Activated B cell treated with CpG ODN at 0.5 μM for 24 hours (primary cell): ENCODE data around the gene NDUFC2. TPM values are rescaled to one million over a fixed set of nuclear protein-coding genes. Genes with fewer than 3 reads are reported as not detected.
"Not testable (repeated sequence)": the region's sequence is repeated elsewhere in the genome, so short reads cannot be mapped to it uniquely, and the experiment has no call there.

ENCODE experiments used
- ATAC-seq: fragments of 200-7000 bp; cut with Tn5 transposase; one replicate; pipeline ENCODE4 v1.10.0; 2021; ENCODE audit warnings: low read depth, mild to moderate bottlenecking, moderate library complexity
- CTCF ChIA-PET: fragments of 350-600 bp; sonication (Branson Sonifier 250); formaldehyde crosslinking; loops from one replicate; lab custom pipeline; 2021; ENCODE audit warnings: antibody characterized with exemption; lab: Charles Lee
- POLR2A ChIA-PET: fragments of 350-600 bp; sonication (Branson Sonifier 250); formaldehyde crosslinking; loops from one replicate; lab custom pipeline; 2021; ENCODE audit warnings: antibody characterized with exemption; lab: Charles Lee
- DNase-seq: peaks from one replicate; pipeline ENCODE4 v3.0.0; 2022
- H3K27ac Mint-ChIP-seq: one replicate; pipeline ENCODE4 v1.8.0; 2020; ENCODE audit warnings: mixed read lengths
- H3K27me3 Mint-ChIP-seq: one replicate; pipeline ENCODE4 v1.8.0; 2021; ENCODE audit warnings: mixed read lengths
- H3K36me3 Mint-ChIP-seq: one replicate; pipeline ENCODE4 v1.8.0; 2021; ENCODE audit warnings: low read depth, mixed read lengths
- H3K4me1 Mint-ChIP-seq: one replicate; pipeline ENCODE4 v1.8.0; 2021; ENCODE audit warnings: mixed read lengths
- H3K4me3 Mint-ChIP-seq: one replicate; pipeline ENCODE4 v1.8.0; 2020; ENCODE audit warnings: mild to moderate bottlenecking, mixed read lengths
- H3K9me3 Mint-ChIP-seq: one replicate; pipeline ENCODE4 v1.8.0; 2020; ENCODE audit warnings: mixed read lengths
- intact Hi-C: fragments of 100-400 bp; cut with micrococcal nuclease; formaldehyde crosslinking; loops from one replicate; pipeline ENCODE4 v1.15.1; 2024
- total RNA-seq: library from RNA; stranded (reverse); gene quantifications from 2 replicates; pipeline ENCODE4 v1.2.3, GENCODE V29; 2022
- TF ChIP-seq, protein P1 (sequence below): fragments of 200-600 bp; IDR thresholded peaks from one replicate; pipeline ENCODE4 v1.8.0; 2022; ENCODE audit warnings: antibody characterized with exemption, mild to moderate bottlenecking

NDUFC2 gene
- total RNA-seq, 1 donor from 2014 or later = 88.4 TPM

GRCh38 chr11:78099666-78100065 is 20.0 kb upstream of the NDUFC2 start:
- ATAC-seq = no peak

DNA sequence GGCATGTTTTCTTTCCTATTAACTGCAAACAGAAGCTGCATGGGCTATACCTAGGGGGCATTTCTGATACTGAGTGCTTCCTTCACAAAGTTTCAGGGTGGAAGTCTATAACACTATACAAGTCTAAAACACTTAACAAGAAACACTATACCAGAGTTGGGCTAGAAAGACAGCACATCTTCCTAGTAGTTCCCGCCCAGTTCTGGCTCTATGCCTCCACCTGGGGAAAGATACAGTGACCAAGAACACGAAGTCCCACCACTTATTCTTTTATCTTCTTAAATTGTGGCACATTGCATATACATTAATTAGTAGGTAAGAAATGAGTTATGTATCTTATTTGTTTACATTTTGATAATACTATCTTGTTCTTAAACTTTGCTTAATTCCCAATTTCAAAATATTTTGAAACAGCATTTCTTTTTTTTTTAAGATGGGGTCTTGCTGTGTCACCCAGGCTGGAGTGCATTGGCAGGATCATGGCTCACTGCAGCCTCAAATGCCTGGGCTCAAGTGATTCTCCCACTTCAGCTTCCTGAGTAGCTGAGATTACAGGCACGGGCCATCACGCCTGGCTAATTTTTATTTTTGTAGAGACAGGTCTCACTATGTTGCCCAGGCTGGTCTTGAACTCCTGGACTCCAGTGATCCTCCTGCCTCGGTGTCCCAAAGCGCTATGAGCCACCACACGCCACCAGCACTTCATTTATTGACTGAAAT is 18.2 kb upstream of the NDUFC2 start:
- no peak for DNase-seq
- Mint-ChIP-seq H3K36me3 (peaks cover 58% of the 10 kb centered on the region), H3K9me3 (no peaks in the 10 kb centered on the region), H3K27me3 (no peaks in the 10 kb centered on the region), H3K4me1 (no peaks in the 10 kb centered on the region), H3K27ac (no peak overlapping the region), H3K4me3 (no peak overlapping the region)
- intact Hi-C loops = no loop called here
- TF ChIP-seq, protein P1, sequence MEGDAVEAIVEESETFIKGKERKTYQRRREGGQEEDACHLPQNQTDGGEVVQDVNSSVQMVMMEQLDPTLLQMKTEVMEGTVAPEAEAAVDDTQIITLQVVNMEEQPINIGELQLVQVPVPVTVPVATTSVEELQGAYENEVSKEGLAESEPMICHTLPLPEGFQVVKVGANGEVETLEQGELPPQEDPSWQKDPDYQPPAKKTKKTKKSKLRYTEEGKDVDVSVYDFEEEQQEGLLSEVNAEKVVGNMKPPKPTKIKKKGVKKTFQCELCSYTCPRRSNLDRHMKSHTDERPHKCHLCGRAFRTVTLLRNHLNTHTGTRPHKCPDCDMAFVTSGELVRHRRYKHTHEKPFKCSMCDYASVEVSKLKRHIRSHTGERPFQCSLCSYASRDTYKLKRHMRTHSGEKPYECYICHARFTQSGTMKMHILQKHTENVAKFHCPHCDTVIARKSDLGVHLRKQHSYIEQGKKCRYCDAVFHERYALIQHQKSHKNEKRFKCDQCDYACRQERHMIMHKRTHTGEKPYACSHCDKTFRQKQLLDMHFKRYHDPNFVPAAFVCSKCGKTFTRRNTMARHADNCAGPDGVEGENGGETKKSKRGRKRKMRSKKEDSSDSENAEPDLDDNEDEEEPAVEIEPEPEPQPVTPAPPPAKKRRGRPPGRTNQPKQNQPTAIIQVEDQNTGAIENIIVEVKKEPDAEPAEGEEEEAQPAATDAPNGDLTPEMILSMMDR = no peak
- ATAC-seq = no peak
- ChIA-PET POLR2A (no interaction called here), CTCF (no interaction called here)

More at GRCh38 chr11:78099666-78100065, 20.0 kb upstream of the NDUFC2 start:
- no peaks in the 10 kb centered on the region for H3K4me1 Mint-ChIP-seq
- no peaks in the 10 kb centered on the region for H3K27me3 Mint-ChIP-seq
- H3K9me3 Mint-ChIP-seq = no peaks in the 10 kb centered on the region
- CTCF ChIA-PET = no interaction called here
- H3K27ac Mint-ChIP-seq = no peak overlapping the region
- TF ChIP-seq, protein P1 = no peak
- peaks cover 62% of the 10 kb centered on the region for H3K36me3 Mint-ChIP-seq
- POLR2A ChIA-PET = no interaction called here
- intact Hi-C loops = no loop called here
- no peak for DNase-seq
- no peak overlapping the region for H3K4me3 Mint-ChIP-seq

GRCh38 chr11:78094250-78094649 is 14.6 kb upstream of the NDUFC2 start:
- H3K36me3 Mint-ChIP-seq = peaks cover 34% of the 10 kb centered on the region
- POLR2A ChIA-PET = no interaction called here
- TF ChIP-seq, protein P1 = no peak
- ATAC-seq = no peak
- no peak overlapping the region for H3K27ac Mint-ChIP-seq
- intact Hi-C loops = no loop called here
- H3K4me1 Mint-ChIP-seq = no peaks in the 10 kb centered on the region
- H3K4me3 Mint-ChIP-seq = no peak overlapping the region
- CTCF ChIA-PET = no interaction called here
- H3K9me3 Mint-ChIP-seq = no peaks in the 10 kb centered on the region
- no peak for DNase-seq
- H3K27me3 Mint-ChIP-seq = no peaks in the 10 kb centered on the region

DNA sequence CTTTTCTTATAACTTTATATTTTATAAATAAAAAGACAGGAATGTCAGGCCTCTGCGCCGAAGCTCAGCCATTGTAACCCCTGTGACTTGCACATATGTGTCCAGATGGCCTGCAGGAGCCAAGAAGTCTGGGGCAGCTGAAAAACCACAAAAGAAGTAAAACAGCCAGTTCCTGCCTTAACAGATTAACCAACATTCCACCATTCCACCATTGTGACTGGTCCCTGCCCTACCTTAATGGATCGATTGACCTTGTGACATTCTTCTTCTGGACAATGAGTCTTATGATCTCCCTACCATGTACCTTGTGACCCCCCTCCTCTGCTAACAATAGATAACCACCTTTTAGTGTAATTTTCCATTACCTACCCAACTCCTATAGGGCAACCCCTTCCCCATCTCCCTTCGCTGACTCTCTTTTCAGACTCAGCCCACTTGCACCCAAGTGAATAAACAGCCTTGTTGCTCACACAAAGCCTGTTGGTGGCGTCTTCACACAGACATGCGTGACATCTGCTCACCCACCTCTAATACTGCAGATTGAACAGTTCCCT is 6.9 kb upstream of the NDUFC2 start:
- CTCF ChIA-PET, H3K9me3 Mint-ChIP-seq, H3K36me3 Mint-ChIP-seq, H3K4me3 Mint-ChIP-seq, H3K27me3 Mint-ChIP-seq, H3K4me1 Mint-ChIP-seq, ATAC-seq, intact Hi-C loops, DNase-seq, H3K27ac Mint-ChIP-seq: not testable (repeated sequence)
- POLR2A ChIA-PET = interaction anchor here (0.6 kb wide), 1 partner anchor 44 kb away, joined by 3 read pairs; no protein-coding TSS in a partner anchor

DNA sequence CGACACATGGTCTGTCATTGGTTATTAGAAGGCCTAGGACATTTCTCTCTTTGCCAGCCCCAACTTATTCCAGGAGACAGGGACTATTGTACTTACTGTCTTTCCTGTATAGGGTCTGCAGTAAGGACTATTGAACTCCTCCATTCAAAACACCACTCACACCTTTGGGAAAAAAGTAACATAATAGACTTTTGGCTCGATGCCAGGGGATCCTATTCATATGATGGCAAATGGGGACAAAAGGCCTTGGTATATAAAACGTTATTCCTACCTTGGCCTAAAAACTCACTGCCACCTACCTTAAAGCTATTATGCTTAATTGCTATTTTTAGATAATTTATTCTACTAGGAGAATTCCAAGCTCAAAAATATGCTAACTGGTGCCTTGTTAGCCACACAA is 6.3 kb upstream of the NDUFC2 start:
- Mint-ChIP-seq H3K4me1 (peaks cover 6% of the 10 kb centered on the region), H3K4me3 (no peak overlapping the region), H3K36me3 (no peaks in the 10 kb centered on the region), H3K27ac (no peak overlapping the region), H3K9me3 (no peaks in the 10 kb centered on the region), H3K27me3 (no peaks in the 10 kb centered on the region)
- ChIA-PET POLR2A (no interaction called here), CTCF (no interaction called here)
- ATAC-seq (no peak), DNase-seq (no peak)
- intact Hi-C loops = no loop called here
- TF ChIP-seq, protein P1 = no peak

DNA sequence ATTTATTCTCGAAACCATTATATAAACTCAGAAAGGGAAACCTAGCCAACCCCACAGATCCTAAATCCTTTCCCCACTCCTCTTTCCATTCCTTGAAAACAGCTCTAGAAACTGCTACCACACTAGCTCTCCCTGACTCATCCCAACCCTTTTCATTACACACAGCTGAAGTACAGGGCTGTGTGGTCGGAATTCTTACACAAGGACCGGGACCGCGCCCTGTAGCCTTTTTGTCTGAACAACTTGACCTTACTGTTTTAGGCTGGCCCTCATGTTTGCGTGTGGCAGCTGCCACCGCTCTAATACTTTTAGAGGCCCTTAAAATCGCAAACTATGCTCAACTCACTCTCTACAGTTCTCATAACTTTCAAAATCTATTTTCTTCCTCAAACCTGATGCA is 4.8 kb upstream of the NDUFC2 start:
- intact Hi-C loops, DNase-seq, ATAC-seq, H3K4me3 Mint-ChIP-seq, H3K36me3 Mint-ChIP-seq, POLR2A ChIA-PET, CTCF ChIA-PET, H3K9me3 Mint-ChIP-seq, H3K27me3 Mint-ChIP-seq, H3K27ac Mint-ChIP-seq: not testable (repeated sequence)
- H3K4me1 Mint-ChIP-seq = peaks cover 12% of the 10 kb centered on the region
